ENCODE results near the gene PVALEF. TPM values are rescaled to one million over a fixed set of nuclear protein-coding genes. Genes with fewer than 3 reads are reported as not detected.

PVALEF gene
- total RNA-seq, 1 donor from 2014 or later: not detected

DNA sequence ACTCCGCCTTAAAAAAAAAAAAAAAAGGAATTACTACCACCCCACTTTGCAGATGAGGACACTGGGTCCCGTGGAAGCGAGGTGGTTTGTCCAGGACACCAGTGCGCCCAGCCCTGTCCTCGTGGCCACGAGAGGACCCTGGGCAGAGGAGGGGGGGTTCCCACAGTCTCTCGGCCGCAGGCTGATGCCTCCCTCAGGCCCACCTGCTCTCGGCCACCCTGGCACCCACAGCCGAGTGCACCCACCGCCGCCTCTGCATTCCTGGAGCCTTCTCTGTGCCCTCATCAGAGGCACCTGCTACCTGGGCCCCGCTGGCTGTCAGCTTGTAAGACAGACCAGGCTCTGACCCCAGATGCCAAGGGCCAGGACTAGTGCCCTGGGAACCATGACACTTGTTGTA, 28.1 kb upstream of the PVALEF start:
- TF ChIP-seq, protein P1, sequence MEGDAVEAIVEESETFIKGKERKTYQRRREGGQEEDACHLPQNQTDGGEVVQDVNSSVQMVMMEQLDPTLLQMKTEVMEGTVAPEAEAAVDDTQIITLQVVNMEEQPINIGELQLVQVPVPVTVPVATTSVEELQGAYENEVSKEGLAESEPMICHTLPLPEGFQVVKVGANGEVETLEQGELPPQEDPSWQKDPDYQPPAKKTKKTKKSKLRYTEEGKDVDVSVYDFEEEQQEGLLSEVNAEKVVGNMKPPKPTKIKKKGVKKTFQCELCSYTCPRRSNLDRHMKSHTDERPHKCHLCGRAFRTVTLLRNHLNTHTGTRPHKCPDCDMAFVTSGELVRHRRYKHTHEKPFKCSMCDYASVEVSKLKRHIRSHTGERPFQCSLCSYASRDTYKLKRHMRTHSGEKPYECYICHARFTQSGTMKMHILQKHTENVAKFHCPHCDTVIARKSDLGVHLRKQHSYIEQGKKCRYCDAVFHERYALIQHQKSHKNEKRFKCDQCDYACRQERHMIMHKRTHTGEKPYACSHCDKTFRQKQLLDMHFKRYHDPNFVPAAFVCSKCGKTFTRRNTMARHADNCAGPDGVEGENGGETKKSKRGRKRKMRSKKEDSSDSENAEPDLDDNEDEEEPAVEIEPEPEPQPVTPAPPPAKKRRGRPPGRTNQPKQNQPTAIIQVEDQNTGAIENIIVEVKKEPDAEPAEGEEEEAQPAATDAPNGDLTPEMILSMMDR (IDR thresholded peaks at IDR 0.05): no peak
- intact Hi-C loops (cut with micrococcal nuclease): no loop called here
- Mint-ChIP-seq H3K4me1 (no peaks in the 10 kb centered on the region), H3K4me3 (no peak overlapping the region), H3K27ac (no peak overlapping the region), H3K9me3 (peaks cover 3% of the 10 kb centered on the region), H3K36me3 (ENCODE audit: low read depth) (no peaks in the 10 kb centered on the region), H3K27me3 (peaks cover under 1% of the 10 kb centered on the region)
- ChIA-PET POLR2A (no interaction called here), CTCF (no interaction called here)
- DNase-seq (no peak), ATAC-seq (ENCODE audit: low read depth) (no peak)

DNA sequence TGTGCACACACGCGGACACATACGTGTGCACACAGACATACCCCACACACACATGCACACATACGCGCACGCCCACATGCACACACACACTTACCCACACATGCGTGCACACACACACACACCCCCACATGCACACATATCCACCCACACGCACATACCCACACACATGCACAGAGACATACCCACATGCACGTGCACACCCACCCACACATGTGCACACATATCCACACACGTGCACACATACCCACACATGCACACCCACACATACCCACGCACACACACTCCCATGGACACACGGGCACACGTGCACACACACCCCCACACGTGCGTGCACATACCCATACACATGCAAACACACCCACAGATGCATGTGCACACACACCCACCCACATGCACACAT, 27.2 kb upstream of the PVALEF start:
- DNase-seq: no peak
- TF ChIP-seq, protein P1 (IDR thresholded peaks at IDR 0.05): no peak
- no peak overlapping the region for H3K4me3 Mint-ChIP-seq
- no peaks in the 10 kb centered on the region for H3K4me1 Mint-ChIP-seq
- H3K27ac Mint-ChIP-seq: no peak overlapping the region
- H3K9me3 Mint-ChIP-seq: peaks cover 3% of the 10 kb centered on the region
- ChIA-PET POLR2A (no interaction called here), CTCF (no interaction called here)
- intact Hi-C loops (cut with micrococcal nuclease): no loop called here
- H3K27me3 Mint-ChIP-seq: peaks cover 3% of the 10 kb centered on the region
- no peaks in the 10 kb centered on the region for H3K36me3 Mint-ChIP-seq (ENCODE audit: low read depth)
- no peak for ATAC-seq (ENCODE audit: low read depth)

DNA sequence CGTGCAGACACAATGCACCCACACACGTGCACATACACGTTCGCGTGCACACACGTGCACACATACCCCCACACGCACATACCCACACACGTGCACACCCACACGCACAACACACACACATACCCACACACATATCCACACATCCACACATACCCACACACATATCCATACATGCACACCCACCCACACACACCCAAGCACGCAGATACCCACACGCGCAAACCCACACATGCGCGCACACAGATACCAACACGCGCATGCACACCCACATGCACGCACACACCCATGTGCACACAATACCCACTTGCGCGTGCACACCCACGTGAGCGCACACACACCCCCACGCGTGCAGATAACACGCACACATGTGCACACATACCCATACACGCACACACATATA, 26.8 kb upstream of the PVALEF start:
- Mint-ChIP-seq H3K36me3 (ENCODE audit: low read depth) (no peaks in the 10 kb centered on the region), H3K4me3 (no peak overlapping the region), H3K27ac (no peak overlapping the region), H3K4me1 (no peaks in the 10 kb centered on the region), H3K27me3 (peaks cover 3% of the 10 kb centered on the region), H3K9me3 (peaks cover 3% of the 10 kb centered on the region)
- DNase-seq (no peak), ATAC-seq (ENCODE audit: low read depth) (no peak)
- TF ChIP-seq, protein P1 (IDR thresholded peaks at IDR 0.05): no peak
- CTCF ChIA-PET: no interaction called here
- POLR2A ChIA-PET: no interaction called here
- intact Hi-C loops (cut with micrococcal nuclease): no loop called here

DNA sequence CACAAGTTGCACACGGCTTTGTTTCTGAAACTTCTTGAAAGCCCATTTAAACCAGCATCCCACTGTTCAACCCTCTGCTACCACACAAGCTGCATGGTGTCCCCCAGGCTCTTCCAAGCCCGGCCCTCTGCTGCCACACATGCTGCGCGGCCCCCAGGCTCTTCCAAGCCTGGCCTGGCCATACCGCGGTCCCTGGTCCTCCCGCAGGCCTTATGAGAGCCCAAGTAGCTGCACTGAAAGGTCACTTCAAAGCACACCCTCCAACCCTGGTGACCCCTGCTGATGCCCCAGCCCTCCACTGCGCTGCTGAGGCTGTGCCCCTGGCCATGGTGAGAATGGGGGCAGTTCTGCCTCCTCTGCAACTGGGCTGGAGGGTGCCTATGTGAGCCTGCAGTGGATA, 25.9 kb upstream of the PVALEF start:
- H3K27ac Mint-ChIP-seq: no peak overlapping the region
- TF ChIP-seq, protein P1 (IDR thresholded peaks at IDR 0.05): no peak
- CTCF ChIA-PET: no interaction called here

DNA sequence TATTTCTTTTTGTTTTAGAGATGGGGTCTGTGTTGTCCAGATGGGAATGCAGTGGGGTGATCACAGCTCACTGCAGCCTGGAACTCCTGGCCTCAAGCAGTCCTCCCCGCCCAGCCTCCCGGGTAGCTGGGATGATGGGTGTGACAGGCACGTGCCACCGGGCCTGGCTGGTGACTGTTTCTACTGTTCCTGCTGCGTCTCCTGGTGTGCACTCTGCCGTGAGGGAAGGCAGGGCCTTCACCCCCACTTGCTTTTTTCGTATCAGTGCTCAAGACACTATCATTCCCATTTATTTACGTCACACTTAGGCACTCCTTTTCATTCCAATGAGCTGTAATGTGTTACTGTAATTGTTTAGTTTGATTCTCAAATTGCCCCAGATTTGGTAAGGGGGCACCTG, 25.3 kb upstream of the PVALEF start:
- no peaks in the 10 kb centered on the region for H3K36me3 Mint-ChIP-seq (ENCODE audit: low read depth)
- no peak for DNase-seq

More for the DNA sequence above, 25.9 kb upstream of the PVALEF start:
- H3K4me1 Mint-ChIP-seq: no peaks in the 10 kb centered on the region
- H3K27me3 Mint-ChIP-seq: peaks cover 3% of the 10 kb centered on the region
- H3K9me3 Mint-ChIP-seq: peaks cover 3% of the 10 kb centered on the region
- intact Hi-C loops (cut with micrococcal nuclease): no loop called here
- H3K4me3 Mint-ChIP-seq: no peak overlapping the region
- DNase-seq (no peak), ATAC-seq (ENCODE audit: low read depth) (no peak)
- POLR2A ChIA-PET: no interaction called here
- H3K36me3 Mint-ChIP-seq (ENCODE audit: low read depth): no peaks in the 10 kb centered on the region

More for the DNA sequence above, 25.3 kb upstream of the PVALEF start:
- peaks cover 3% of the 10 kb centered on the region for H3K27me3 Mint-ChIP-seq
- POLR2A ChIA-PET: no interaction called here
- no peaks in the 10 kb centered on the region for H3K4me1 Mint-ChIP-seq
- no peak for ATAC-seq (ENCODE audit: low read depth)
- H3K9me3 Mint-ChIP-seq: peaks cover 3% of the 10 kb centered on the region
- CTCF ChIA-PET: no interaction called here
- intact Hi-C loops (cut with micrococcal nuclease): no loop called here
- TF ChIP-seq, protein P1 (IDR thresholded peaks at IDR 0.05): no peak
- no peak overlapping the region for H3K27ac Mint-ChIP-seq
- H3K4me3 Mint-ChIP-seq: no peak overlapping the region

Data from activated B cell treated with CpG ODN at 0.5 μM for 24 hours (primary cell).